Fibroblast of lung (primary cell): ENCODE results near the gene C1QTNF7. TPM values are rescaled to one million over a fixed set of nuclear protein-coding genes. Genes with fewer than 3 reads are reported as not detected.

Source experiments
- DNase-seq, 2 donors: peaks; one replicate each; pipeline versions ENCODE4 v3.0.0 to v3.0.0-alpha.2; 2010; ENCODE audit warnings: low read depth in 2 of 2
- H2AFZ ChIP-seq: 2 replicates; pipeline ENCODE4 v1.5.1; 2012; ENCODE audit warnings: low read length, control low read depth, inconsistent platforms
- H3K27ac ChIP-seq: 2 replicates; pipeline ENCODE4 v1.5.1; 2011; ENCODE audit warnings: low read length, control low read depth; ENCODE audit not compliant: insufficient read depth
- H3K27me3 ChIP-seq: 2 replicates; pipeline ENCODE4 v1.5.1; 2011; ENCODE audit warnings: mild to moderate bottlenecking, low read length; ENCODE audit not compliant: control insufficient read depth, insufficient read depth
- H3K36me3 ChIP-seq: 2 replicates; pipeline ENCODE4 v1.5.1; 2011; ENCODE audit warnings: low read length; ENCODE audit not compliant: control insufficient read depth, insufficient read depth
- H3K4me1 ChIP-seq: 2 replicates; pipeline ENCODE4 v1.5.1; 2011; ENCODE audit warnings: low read length; ENCODE audit not compliant: control insufficient read depth, insufficient read depth; ENCODE audit errors: extremely low read depth
- H3K4me2 ChIP-seq: 2 replicates; pipeline ENCODE4 v1.5.1; 2011; ENCODE audit warnings: low read length, control low read depth; ENCODE audit not compliant: insufficient read depth; ENCODE audit errors: extremely low read depth
- H3K4me3 ChIP-seq, 4 experiments: fragments of 200-600 bp in 1 of 4; sonication (generic) in 1 of 4; replicated peaks in 1 of 4; 2 replicates each; pipeline ENCODE4 v1.5.1; 2011 to 2016; ENCODE audit warnings: low read length in 4 of 4, low read depth in 3 of 4, mild to moderate bottlenecking in 3 of 4, control low read depth in 2 of 4, inconsistent platforms in 1 of 4, mixed read lengths in 1 of 4; ENCODE audit not compliant: insufficient read depth in 1 of 4; ENCODE audit errors: control extremely low read depth in 1 of 4
- H3K79me2 ChIP-seq: 2 replicates; pipeline ENCODE4 v1.5.1; 2012; ENCODE audit warnings: mild to moderate bottlenecking, low read length, inconsistent platforms; ENCODE audit not compliant: control insufficient read depth, insufficient read depth
- H3K9ac ChIP-seq: 2 replicates; pipeline ENCODE4 v1.5.1; 2011; ENCODE audit warnings: mild to moderate bottlenecking, low read length, control low read depth; ENCODE audit not compliant: insufficient read depth
- H3K9me3 ChIP-seq: 2 replicates; pipeline ENCODE4 v1.5.1; 2012; ENCODE audit warnings: low read depth, low read length; ENCODE audit not compliant: control insufficient read depth, insufficient read depth
- H4K20me1 ChIP-seq: 2 replicates; pipeline ENCODE4 v1.5.1; 2011; ENCODE audit warnings: low read length; ENCODE audit not compliant: control insufficient read depth, insufficient read depth; ENCODE audit errors: extremely low read depth
- EZH2 ChIP-seq: IDR thresholded peaks from 2 replicates; pipeline ENCODE4 v1.5.1; 2012; ENCODE audit warnings: low read length, control low read depth, mild to moderate bottlenecking; ENCODE audit errors: missing control alignments
- polyA plus RNA-seq, 2 donors: library from polyadenylated mRNA; depleted of rRNA in 1 of 2; stranded (reverse) in 1 of 2; unstranded in 1 of 2; fragments of >200 nt; gene quantifications; 2 replicates each; pipeline ENCODE4 v1.2.1, GENCODE V29; 2011 to 2012; ENCODE audit warnings: missing spikeins in 1 of 2
- total RNA-seq: library from RNA; depleted of rRNA; stranded (reverse); fragments of >200 nt; gene quantifications from 2 replicates; pipeline ENCODE4 v1.2.1, GENCODE V29; 2014
- TF ChIP-seq, protein P1 (sequence below), 2 donors: IDR thresholded peaks in 1 of 2; conservative IDR thresholded peaks in 1 of 2; 1 replicate in 1 of 2; 2 replicates in 1 of 2; pipeline ENCODE4 v1.5.1; 2011 to 2012; ENCODE audit warnings: low read length in 2 of 2, control low read depth in 1 of 2, inconsistent platforms in 1 of 2, low read depth in 1 of 2, mild to moderate bottlenecking in 1 of 2

The C1QTNF7 gene
- total and polyA plus RNA-seq, 2 donors (not counting 1 experiment from before 2014, with no cell fraction given) = 3.0 to 4.9 TPM

DNA sequence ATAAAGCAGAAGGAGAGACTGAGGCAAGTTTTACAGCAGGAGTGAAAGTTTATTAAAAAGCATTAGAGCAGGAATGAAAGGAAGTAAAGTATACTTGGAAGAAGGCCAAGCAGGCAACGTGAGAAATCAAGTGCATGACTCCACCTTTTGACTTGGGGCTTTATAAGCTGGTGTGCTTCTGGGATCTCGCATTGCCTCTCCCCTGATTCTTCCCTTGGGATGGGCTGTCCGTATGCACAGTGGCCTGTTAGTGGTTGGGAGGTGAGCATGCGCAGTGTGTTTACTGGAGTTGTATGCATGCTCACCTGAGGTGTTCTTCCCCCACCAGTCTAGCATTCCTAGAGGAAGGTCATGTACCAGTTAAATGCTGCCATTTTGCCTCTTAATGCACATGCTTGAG, 29.1 kb upstream of the C1QTNF7 start:
- H3K79me2 ChIP-seq = no peaks in the 10 kb centered on the region
- no peaks in the 10 kb centered on the region for H3K36me3 ChIP-seq
- no peak overlapping the region for H3K27ac ChIP-seq
- peaks cover 11% of the 10 kb centered on the region for H3K4me1 ChIP-seq
- H3K4me3 ChIP-seq = no peak overlapping the region
- no peak overlapping the region for H3K4me2 ChIP-seq
- H2AFZ ChIP-seq = no peak overlapping the region
- DNase-seq = no peak
- H4K20me1 ChIP-seq = no peaks in the 10 kb centered on the region
- H3K9ac ChIP-seq = no peak overlapping the region
- no peaks in the 10 kb centered on the region for H3K27me3 ChIP-seq
- TF ChIP-seq EZH2 = no peak
- TF ChIP-seq, protein P1, sequence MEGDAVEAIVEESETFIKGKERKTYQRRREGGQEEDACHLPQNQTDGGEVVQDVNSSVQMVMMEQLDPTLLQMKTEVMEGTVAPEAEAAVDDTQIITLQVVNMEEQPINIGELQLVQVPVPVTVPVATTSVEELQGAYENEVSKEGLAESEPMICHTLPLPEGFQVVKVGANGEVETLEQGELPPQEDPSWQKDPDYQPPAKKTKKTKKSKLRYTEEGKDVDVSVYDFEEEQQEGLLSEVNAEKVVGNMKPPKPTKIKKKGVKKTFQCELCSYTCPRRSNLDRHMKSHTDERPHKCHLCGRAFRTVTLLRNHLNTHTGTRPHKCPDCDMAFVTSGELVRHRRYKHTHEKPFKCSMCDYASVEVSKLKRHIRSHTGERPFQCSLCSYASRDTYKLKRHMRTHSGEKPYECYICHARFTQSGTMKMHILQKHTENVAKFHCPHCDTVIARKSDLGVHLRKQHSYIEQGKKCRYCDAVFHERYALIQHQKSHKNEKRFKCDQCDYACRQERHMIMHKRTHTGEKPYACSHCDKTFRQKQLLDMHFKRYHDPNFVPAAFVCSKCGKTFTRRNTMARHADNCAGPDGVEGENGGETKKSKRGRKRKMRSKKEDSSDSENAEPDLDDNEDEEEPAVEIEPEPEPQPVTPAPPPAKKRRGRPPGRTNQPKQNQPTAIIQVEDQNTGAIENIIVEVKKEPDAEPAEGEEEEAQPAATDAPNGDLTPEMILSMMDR (conservative IDR thresholded peaks at IDR 0.05 in 1 of 2, IDR thresholded peaks at IDR 0.05 in 1 of 2; ENCODE audit: low read depth in 1 of 2, low read length in 2 of 2) = no peak
- no peaks in the 10 kb centered on the region for H3K9me3 ChIP-seq

DNA sequence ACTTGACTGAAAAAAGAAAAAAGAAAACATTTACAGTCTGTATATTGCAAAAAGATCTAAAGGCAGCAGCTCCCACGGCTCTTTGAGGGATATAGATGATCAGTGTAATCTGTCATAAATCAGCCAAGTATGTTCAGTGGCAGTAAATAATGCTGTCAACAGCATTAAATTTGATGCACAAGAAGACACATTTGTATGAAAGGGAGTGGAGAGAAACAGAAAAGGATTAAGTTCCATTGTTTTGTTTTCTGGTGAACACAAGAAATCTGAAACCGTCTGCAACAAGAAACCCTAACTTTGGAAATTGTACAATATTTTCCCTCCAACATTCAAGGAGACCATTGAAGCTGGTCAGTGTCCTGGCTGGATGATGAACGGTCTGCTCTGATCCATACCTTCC, 27.6 kb upstream of the C1QTNF7 start:
- Histone ChIP-seq H3K27ac (no peak overlapping the region), H4K20me1 (no peaks in the 10 kb centered on the region), H3K9me3 (no peaks in the 10 kb centered on the region), H3K9ac (no peak overlapping the region), H3K36me3 (no peaks in the 10 kb centered on the region), H3K4me3 (no peak overlapping the region), H3K4me1 (peaks cover 11% of the 10 kb centered on the region), H3K27me3 (no peaks in the 10 kb centered on the region), H2AFZ (no peak overlapping the region), H3K4me2 (no peak overlapping the region), H3K79me2 (no peaks in the 10 kb centered on the region)
- TF ChIP-seq, protein P1 (conservative IDR thresholded peaks at IDR 0.05 in 1 of 2, IDR thresholded peaks at IDR 0.05 in 1 of 2; ENCODE audit: low read depth in 1 of 2, low read length in 2 of 2) = no peak
- no peak for TF ChIP-seq EZH2
- DNase-seq = no peak

DNA sequence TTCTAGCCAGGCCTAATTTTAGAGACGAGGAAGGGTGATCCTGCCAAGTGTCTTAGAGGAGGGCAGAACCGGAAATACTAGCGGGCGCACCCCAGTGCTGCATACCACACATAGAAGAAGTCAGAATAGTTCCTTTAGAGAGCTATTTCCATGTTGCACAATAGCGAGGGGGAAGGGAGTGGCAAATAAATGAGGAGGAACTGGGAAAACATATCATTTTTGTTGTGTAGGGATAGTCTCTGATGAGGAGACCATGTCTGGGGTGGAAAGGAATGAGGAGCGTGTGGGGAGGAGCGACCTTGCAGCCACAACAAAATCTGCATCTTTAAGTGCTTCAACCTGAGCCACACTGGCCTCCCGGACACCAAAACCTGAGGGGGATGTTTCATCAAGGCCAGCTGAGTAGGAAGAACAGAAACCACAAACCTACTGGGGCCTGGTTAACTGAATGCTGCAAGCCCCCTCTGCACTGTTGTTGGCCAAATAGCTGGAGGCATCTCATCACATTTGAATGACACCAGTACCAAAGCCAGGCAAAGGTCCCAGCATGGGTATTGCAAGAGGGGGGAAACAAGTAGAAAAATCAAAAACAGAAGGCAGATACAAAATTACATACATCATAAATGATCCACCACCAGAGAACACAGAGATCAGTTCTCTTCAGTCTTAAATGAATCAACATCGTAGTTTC, 26.7 kb upstream of the C1QTNF7 start:
- DNase-seq = peak; percentile 60 to 81
- no peaks in the 10 kb centered on the region for H3K36me3 ChIP-seq
- peak overlapping the region; percentile 16 for H3K4me2 ChIP-seq
- H3K27ac ChIP-seq = peak overlapping the region; percentile 40
- peaks cover 11% of the 10 kb centered on the region for H3K4me1 ChIP-seq
- H2AFZ ChIP-seq = no peak overlapping the region
- no peaks in the 10 kb centered on the region for H3K9me3 ChIP-seq
- H3K79me2 ChIP-seq = no peaks in the 10 kb centered on the region
- H3K4me3 ChIP-seq = no peak overlapping the region
- no peak overlapping the region for H3K9ac ChIP-seq
- H3K27me3 ChIP-seq = no peaks in the 10 kb centered on the region
- TF ChIP-seq, protein P1 (conservative IDR thresholded peaks at IDR 0.05 in 1 of 2, IDR thresholded peaks at IDR 0.05 in 1 of 2; ENCODE audit: low read depth in 1 of 2, low read length in 2 of 2) = no peak
- TF ChIP-seq EZH2 = no peak
- H4K20me1 ChIP-seq = no peaks in the 10 kb centered on the region
